Astrocyte (in vitro differentiated cells and primary cell): ENCODE results near the gene TOR1B. TPM values are rescaled to one million over a fixed set of nuclear protein-coding genes. Genes with fewer than 3 reads are reported as not detected.
A peak's percentile ranks its signal among the peaks of the same experiment; 100 is the strongest.

Experiments used
- DNase-seq: peaks from one replicate; pipeline ENCODE4 v3.0.0-alpha.2; 2010; ENCODE audit warnings: low read depth
- FAIRE-seq: peaks from 2 replicates; lab custom pipeline; 2011; peaks lifted over from hg19 to GRCh38; lab: Jason Lieb, UNC
- H2AFZ ChIP-seq: 2 replicates; pipeline ENCODE4 v1.6.0; 2012; ENCODE audit warnings: low read depth, low read length, inconsistent platforms
- H3K27ac ChIP-seq: 2 replicates; pipeline ENCODE4 v1.5.1; 2011; ENCODE audit warnings: low read depth, low read length, inconsistent platforms
- H3K27me3 ChIP-seq: 2 replicates; pipeline ENCODE4 v1.6.0; 2011; ENCODE audit warnings: low read length, inconsistent platforms; ENCODE audit not compliant: insufficient read depth
- H3K36me3 ChIP-seq: 2 replicates; pipeline ENCODE4 v1.5.1; 2011; ENCODE audit warnings: low read length, inconsistent platforms; ENCODE audit not compliant: insufficient read depth
- H3K4me1 ChIP-seq: 2 replicates; pipeline ENCODE4 v1.5.1; 2011; ENCODE audit warnings: low read length, inconsistent platforms; ENCODE audit not compliant: insufficient read depth
- H3K4me2 ChIP-seq: 2 replicates; pipeline ENCODE4 v1.6.0; 2012; ENCODE audit warnings: low read length, inconsistent platforms
- H3K4me3 ChIP-seq: 2 replicates; pipeline ENCODE4 v1.5.1; 2011; ENCODE audit warnings: low read depth, mild to moderate bottlenecking, low read length, inconsistent platforms; ENCODE audit not compliant: insufficient read depth
- H3K79me2 ChIP-seq: 2 replicates; pipeline ENCODE4 v1.6.0; 2012; ENCODE audit warnings: mild to moderate bottlenecking, low read length, inconsistent platforms; ENCODE audit not compliant: insufficient read depth
- H3K9ac ChIP-seq: 2 replicates; pipeline ENCODE4 v1.6.0; 2012; ENCODE audit warnings: mild to moderate bottlenecking, low read length, inconsistent platforms
- H3K9me3 ChIP-seq: 2 replicates; pipeline ENCODE4 v1.5.1; 2012; ENCODE audit warnings: low read depth, mild to moderate bottlenecking, low read length, inconsistent platforms; ENCODE audit not compliant: insufficient read depth
- H4K20me1 ChIP-seq: 2 replicates; pipeline ENCODE4 v1.6.0; 2012; ENCODE audit warnings: low read length, inconsistent platforms; ENCODE audit not compliant: insufficient read depth
- H3K27ac Mint-ChIP-seq: one replicate; pipeline ENCODE4 v1.8.0; 2021; ENCODE audit warnings: mild to moderate bottlenecking, mixed read lengths; ENCODE audit not compliant: unreplicated experiment
- H3K27me3 Mint-ChIP-seq: one replicate; pipeline ENCODE4 v1.8.0; 2021; ENCODE audit warnings: low read depth, mixed read lengths; ENCODE audit not compliant: unreplicated experiment
- H3K36me3 Mint-ChIP-seq: one replicate; pipeline ENCODE4 v1.8.0; 2021; ENCODE audit warnings: low read depth, mixed read lengths; ENCODE audit not compliant: unreplicated experiment
- H3K4me1 Mint-ChIP-seq: one replicate; pipeline ENCODE4 v1.8.0; 2021; ENCODE audit warnings: low read depth, mixed read lengths; ENCODE audit not compliant: unreplicated experiment
- H3K4me3 Mint-ChIP-seq: one replicate; pipeline ENCODE4 v1.8.0; 2021; ENCODE audit warnings: mild to moderate bottlenecking, moderate library complexity, mixed read lengths; ENCODE audit not compliant: unreplicated experiment
- H3K9me3 Mint-ChIP-seq: one replicate; pipeline ENCODE4 v1.8.0; 2021; ENCODE audit warnings: mild to moderate bottlenecking, mixed read lengths; ENCODE audit not compliant: unreplicated experiment
- CTCF ChIP-seq: IDR thresholded peaks from 2 replicates; pipeline ENCODE4 v1.5.1; 2011; ENCODE audit warnings: low read depth, mild to moderate bottlenecking, inconsistent platforms, low read length, moderate library complexity; ENCODE audit not compliant: insufficient read depth
- EZH2 ChIP-seq: IDR thresholded peaks from 2 replicates; pipeline ENCODE4 v1.6.1; 2012; ENCODE audit warnings: mild to moderate bottlenecking, low read length, inconsistent platforms; ENCODE audit not compliant: insufficient read depth
- total RNA-seq: library from RNA; stranded (reverse); gene quantifications from 2 replicates; pipeline ENCODE4 v1.2.1, GENCODE V29; 2021

The TOR1B gene
- total RNA-seq, 1 donor from 2014 or later = 31.6 TPM

GRCh38 chr9:129816501-129817435 is 13.8 kb downstream of the TOR1B start:
- H3K36me3 ChIP-seq = peaks cover 22% of the 10 kb centered on the region
- Mint-ChIP-seq H3K36me3 (peaks cover 27% of the 10 kb centered on the region), H3K27me3 (no peaks in the 10 kb centered on the region)

GRCh38 chr9:129822898-129823541 is 20.0 kb downstream of the TOR1B start:
- Histone ChIP-seq H4K20me1 (peaks cover 21% of the 10 kb centered on the region), H3K4me2 (peak overlapping the region; percentile 89), H3K27me3 (no peaks in the 10 kb centered on the region), H2AFZ (peak overlapping the region; percentile 51), H3K79me2 (peaks cover 35% of the 10 kb centered on the region), H3K27ac (peak overlapping the region; percentile 24), H3K9ac (peak overlapping the region; percentile 91), H3K4me3 (peak overlapping the region; percentile 64), H3K36me3 (peaks cover 20% of the 10 kb centered on the region), H3K4me1 (peaks cover 7% of the 10 kb centered on the region), H3K9me3 (no peaks in the 10 kb centered on the region)
- no peak for TF ChIP-seq EZH2
- TF ChIP-seq CTCF = no peak
- Mint-ChIP-seq H3K36me3 (peaks cover 13% of the 10 kb centered on the region), H3K4me1 (peaks cover 6% of the 10 kb centered on the region), H3K9me3 (no peaks in the 10 kb centered on the region), H3K27me3 (no peaks in the 10 kb centered on the region), H3K27ac (peak overlapping the region; percentile 81), H3K4me3 (peak overlapping the region; percentile 89)
- FAIRE-seq = no peak
- peak; percentile 29 for DNase-seq

More at GRCh38 chr9:129816501-129817435, 13.8 kb downstream of the TOR1B start:
- H3K4me1 ChIP-seq = no peaks in the 10 kb centered on the region
- Mint-ChIP-seq H3K27ac (no peak overlapping the region), H3K4me1 (peaks cover 8% of the 10 kb centered on the region), H3K4me3 (peak overlapping the region; percentile 22), H3K9me3 (no peaks in the 10 kb centered on the region)
- no peaks in the 10 kb centered on the region for H3K9me3 ChIP-seq
- no peak overlapping the region for H3K4me3 ChIP-seq
- peaks cover 31% of the 10 kb centered on the region for H4K20me1 ChIP-seq
- H3K9ac ChIP-seq = no peak overlapping the region
- H3K79me2 ChIP-seq = peaks cover 21% of the 10 kb centered on the region
- no peak for DNase-seq
- FAIRE-seq = no peak
- no peak overlapping the region for H3K4me2 ChIP-seq
- H3K27ac ChIP-seq = no peak overlapping the region
- H3K27me3 ChIP-seq = no peaks in the 10 kb centered on the region
- no peak overlapping the region for H2AFZ ChIP-seq
- TF ChIP-seq EZH2 (no peak), CTCF (no peak)
